OCI-LY7 (cell line): ENCODE results near the gene SPRYD3. TPM values are rescaled to one million over a fixed set of nuclear protein-coding genes. Genes with fewer than 3 reads are reported as not detected.

Experiments used
- BruUV-seq: library from RNA; stranded (reverse); fragments of 400-500 nt; replicated peaks from 2 replicates; lab custom pipeline; 2021; lab: Mats Ljungman, UMichigan
- CTCF ChIA-PET: fragments of 300-600 bp; sonication (Branson Sonifier 250); formaldehyde crosslinking; loops from one replicate; lab custom pipeline; 2022; ENCODE audit warnings: antibody characterized with exemption; ENCODE audit not compliant: unreplicated experiment; lab: Charles Lee
- POLR2A ChIA-PET: fragments of 300-600 bp; sonication (Branson Sonifier 250); formaldehyde crosslinking; loops from one replicate; lab custom pipeline; 2022; ENCODE audit warnings: antibody characterized with exemption; lab: Charles Lee
- DNase-seq: peaks from one replicate; pipeline ENCODE4 v3.0.0-alpha.2; 2015; ENCODE audit warnings: low spot score
- H2AFZ ChIP-seq: fragments of 200-600 bp; sonication (generic), shearing (Covaris generic); 2 replicates; pipeline ENCODE4 v1.6.1; 2014; ENCODE audit warnings: mild to moderate bottlenecking, antibody characterized with exemption, low read length, moderate library complexity
- H3K27ac ChIP-seq: fragments of 200-600 bp; sonication (generic); 2 replicates; pipeline ENCODE4 v1.5.1; 2014; ENCODE audit warnings: mixed run types, low read depth, mild to moderate bottlenecking, moderate library complexity, low read length, inconsistent platforms; ENCODE audit not compliant: poor library complexity, severe bottlenecking
- H3K36me3 ChIP-seq: fragments of 200-600 bp; sonication (generic); 2 replicates; pipeline ENCODE4 v1.6.1; 2014; ENCODE audit warnings: mild to moderate bottlenecking, antibody characterized with exemption, low read length, moderate library complexity, mixed read lengths; ENCODE audit not compliant: insufficient read depth
- H3K4me1 ChIP-seq: fragments of 200-600 bp; sonication (generic); 2 replicates; pipeline ENCODE4 v1.5.1; 2014; ENCODE audit warnings: mild to moderate bottlenecking, low read length; ENCODE audit not compliant: insufficient read depth, poor library complexity, severe bottlenecking
- H3K4me2 ChIP-seq: fragments of 200-600 bp; sonication (generic); 2 replicates; pipeline ENCODE4 v1.6.1; 2014; ENCODE audit warnings: mild to moderate bottlenecking, low read length
- H3K4me3 ChIP-seq: fragments of 200-600 bp; sonication (generic); 2 replicates; pipeline ENCODE4 v1.5.1; 2014; ENCODE audit warnings: mild to moderate bottlenecking, low read depth, low read length; ENCODE audit not compliant: poor library complexity, severe bottlenecking
- H3K79me2 ChIP-seq: fragments of 200-600 bp; sonication (generic); 2 replicates; pipeline ENCODE4 v1.6.1; 2016; ENCODE audit warnings: low read depth, mild to moderate bottlenecking, low read length, moderate library complexity, mixed read lengths; ENCODE audit not compliant: insufficient read depth
- H3K9me2 ChIP-seq: fragments of 200-600 bp; sonication (generic); 2 replicates; pipeline ENCODE4 v1.6.1; 2016; ENCODE audit warnings: mild to moderate bottlenecking, low read length, mixed read lengths; ENCODE audit not compliant: insufficient read depth
- H3K9me3 ChIP-seq: fragments of 200-600 bp; sonication (generic); 2 replicates; pipeline ENCODE4 v1.6.1; 2014; ENCODE audit warnings: mild to moderate bottlenecking, mixed run types, low read length, mixed read lengths
- H4K20me1 ChIP-seq: fragments of 200-600 bp; sonication (generic); 2 replicates; pipeline ENCODE4 v1.6.1; 2014; ENCODE audit warnings: mild to moderate bottlenecking, antibody characterized with exemption, low read length, moderate library complexity, mixed read lengths; ENCODE audit not compliant: insufficient read depth
- EZH2phosphoT487 ChIP-seq: fragments of 200-600 bp; sonication (generic); IDR thresholded peaks from 2 replicates; pipeline ENCODE4 v1.6.1; 2018; ENCODE audit warnings: low read depth, borderline replicate concordance, mild to moderate bottlenecking, mixed run types, antibody characterized with exemption, low read length, moderate library complexity, mixed read lengths
- intact Hi-C: fragments of 100-400 bp; cut with micrococcal nuclease; formaldehyde crosslinking; loops from one replicate; pipeline ENCODE4 v1.10.0; 2022; ENCODE audit not compliant: unreplicated experiment
- total RNA-seq, 2 experiments: library from RNA; depleted of rRNA in 1 of 2; stranded (reverse); fragments of >200 nt in 1 of 2; shearing (Covaris generic) in 1 of 2; gene quantifications; 2 replicates each; pipeline ENCODE4 v1.2.3, GENCODE V29; 2014 to 2022
- TF ChIP-seq, protein P1 (sequence below): fragments of 200-600 bp; sonication (generic); conservative IDR thresholded peaks from 2 replicates; pipeline ENCODE4 v1.5.1; 2014; ENCODE audit warnings: mild to moderate bottlenecking, antibody characterized with exemption, low read length, moderate library complexity, mixed read lengths

Gene SPRYD3
- total RNA-seq, 2 experiments from 2014 or later = 7.3 to 20.5 TPM

DNA sequence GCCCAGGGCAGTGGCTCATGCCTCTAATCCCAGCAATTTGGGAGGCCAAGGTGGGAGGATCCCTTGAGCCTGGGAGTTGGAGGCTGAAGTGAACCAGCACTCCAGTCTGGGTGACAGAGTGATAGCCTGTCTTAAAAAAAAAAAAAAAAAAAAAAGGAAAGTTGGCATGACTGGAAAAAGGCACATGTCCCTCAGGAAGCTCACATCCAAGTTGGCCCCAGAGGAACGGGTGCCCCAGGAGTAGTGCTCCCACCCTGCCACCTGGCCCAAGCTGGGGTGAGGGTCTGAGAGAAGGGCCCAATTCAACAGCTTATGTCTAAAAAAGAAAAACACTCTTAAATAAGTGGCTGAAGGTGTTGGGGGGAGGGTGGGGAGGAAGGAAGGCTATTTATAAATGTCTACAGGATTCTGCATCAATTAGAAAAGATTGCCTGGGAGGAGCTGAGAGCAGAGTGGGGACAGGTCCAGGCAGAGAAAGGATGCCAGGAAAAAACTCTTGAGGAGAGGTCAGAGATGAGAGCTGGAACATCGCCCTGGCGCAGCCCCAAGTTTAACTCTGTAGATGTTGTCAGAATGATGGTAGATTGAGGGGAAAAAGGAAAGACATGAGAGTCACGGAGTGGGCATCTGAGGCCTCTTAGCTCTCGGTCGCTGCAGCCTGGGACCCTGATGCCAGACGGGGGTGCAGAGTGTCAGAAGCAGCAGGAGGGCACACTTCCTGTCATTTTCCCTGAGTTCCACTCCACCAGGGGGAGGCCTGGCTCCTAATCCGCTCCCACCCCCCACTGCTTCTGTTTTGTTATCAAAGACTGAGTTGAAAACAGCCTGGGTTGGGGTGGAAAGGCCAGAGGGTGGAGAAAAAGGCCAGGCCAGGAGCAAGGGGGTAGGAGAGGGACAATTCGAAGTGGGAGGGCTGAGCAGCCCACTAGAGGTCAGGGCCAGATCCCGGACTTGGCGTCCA is 7.3 kb downstream of the SPRYD3 start:
- BruUV-seq = no TSS peak
- no peak overlapping the region for H3K27ac ChIP-seq
- H4K20me1 ChIP-seq = no peaks in the 10 kb centered on the region
- no peaks in the 10 kb centered on the region for H3K9me2 ChIP-seq
- DNase-seq = no peak
- peaks cover 36% of the 10 kb centered on the region for H3K36me3 ChIP-seq
- no peaks in the 10 kb centered on the region for H3K4me1 ChIP-seq
- no peaks in the 10 kb centered on the region for H3K9me3 ChIP-seq
- ChIA-PET POLR2A (interaction anchor here (0.6 to 1.4 kb wide), 3 partner anchors 12 to 31 kb away, joined by 3 to 7 read pairs (median 4); partner anchors contain the start of gene SOAT2), CTCF (interaction anchor here (0.6 kb wide), 1 partner anchor 10 kb away, joined by 13 read pairs; no protein-coding TSS in a partner anchor)
- no peaks in the 10 kb centered on the region for H3K79me2 ChIP-seq
- no peak overlapping the region for H3K4me3 ChIP-seq
- H3K4me2 ChIP-seq = no peak overlapping the region
- no peak for TF ChIP-seq EZH2phosphoT487
- TF ChIP-seq, protein P1, sequence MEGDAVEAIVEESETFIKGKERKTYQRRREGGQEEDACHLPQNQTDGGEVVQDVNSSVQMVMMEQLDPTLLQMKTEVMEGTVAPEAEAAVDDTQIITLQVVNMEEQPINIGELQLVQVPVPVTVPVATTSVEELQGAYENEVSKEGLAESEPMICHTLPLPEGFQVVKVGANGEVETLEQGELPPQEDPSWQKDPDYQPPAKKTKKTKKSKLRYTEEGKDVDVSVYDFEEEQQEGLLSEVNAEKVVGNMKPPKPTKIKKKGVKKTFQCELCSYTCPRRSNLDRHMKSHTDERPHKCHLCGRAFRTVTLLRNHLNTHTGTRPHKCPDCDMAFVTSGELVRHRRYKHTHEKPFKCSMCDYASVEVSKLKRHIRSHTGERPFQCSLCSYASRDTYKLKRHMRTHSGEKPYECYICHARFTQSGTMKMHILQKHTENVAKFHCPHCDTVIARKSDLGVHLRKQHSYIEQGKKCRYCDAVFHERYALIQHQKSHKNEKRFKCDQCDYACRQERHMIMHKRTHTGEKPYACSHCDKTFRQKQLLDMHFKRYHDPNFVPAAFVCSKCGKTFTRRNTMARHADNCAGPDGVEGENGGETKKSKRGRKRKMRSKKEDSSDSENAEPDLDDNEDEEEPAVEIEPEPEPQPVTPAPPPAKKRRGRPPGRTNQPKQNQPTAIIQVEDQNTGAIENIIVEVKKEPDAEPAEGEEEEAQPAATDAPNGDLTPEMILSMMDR = no peak
- H2AFZ ChIP-seq = no peak overlapping the region
- intact Hi-C loops = no loop called here

DNA sequence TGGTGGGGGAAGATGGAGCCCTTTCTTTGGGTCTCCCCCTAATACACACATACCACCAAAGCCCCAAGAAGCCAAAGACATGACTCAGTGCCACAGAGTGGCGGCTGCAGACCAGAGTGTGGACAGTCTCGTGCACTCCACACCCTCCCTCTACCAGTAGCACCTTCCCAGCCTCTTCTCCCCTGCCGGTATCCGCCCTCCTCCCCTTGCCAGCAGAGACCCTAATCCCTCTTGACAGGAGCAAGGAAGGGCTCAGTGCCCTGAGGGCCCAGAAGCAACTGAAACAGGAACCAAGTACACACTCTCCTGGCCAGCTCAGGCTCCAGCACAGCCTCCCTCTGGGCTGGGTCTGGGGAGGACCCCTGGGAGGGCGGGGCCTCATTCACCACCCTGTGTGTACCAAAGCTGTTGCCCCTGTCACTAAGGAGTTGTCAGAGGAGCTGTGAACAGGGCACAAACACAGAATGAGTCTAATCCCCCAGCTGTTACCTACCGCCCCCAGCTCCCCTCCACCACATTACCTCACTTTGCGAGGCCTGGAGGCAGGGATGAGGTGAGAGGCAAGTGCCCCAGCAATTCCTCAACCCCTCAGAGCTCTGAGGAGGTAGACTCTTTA is 8.2 kb downstream of the SPRYD3 start:
- H3K79me2 ChIP-seq = no peaks in the 10 kb centered on the region
- no TSS peak for BruUV-seq
- H3K4me1 ChIP-seq = no peaks in the 10 kb centered on the region
- H3K4me3 ChIP-seq = no peak overlapping the region
- peaks cover 34% of the 10 kb centered on the region for H3K36me3 ChIP-seq
- CTCF ChIA-PET = interaction anchor here (0.6 kb wide), 1 partner anchor 10 kb away, joined by 13 read pairs; no protein-coding TSS in a partner anchor
- H2AFZ ChIP-seq = no peak overlapping the region
- TF ChIP-seq, protein P1 = no peak
- TF ChIP-seq EZH2phosphoT487 = no peak
- H3K9me3 ChIP-seq = no peaks in the 10 kb centered on the region
- H3K4me2 ChIP-seq = no peak overlapping the region
- DNase-seq = no peak
- H4K20me1 ChIP-seq = no peaks in the 10 kb centered on the region
- no peak overlapping the region for H3K27ac ChIP-seq
- H3K9me2 ChIP-seq = no peaks in the 10 kb centered on the region
- POLR2A ChIA-PET = interaction anchor here (0.6 to 1.4 kb wide), 4 partner anchors 8 to 32 kb away, joined by 3 to 7 read pairs (median 4); partner anchors contain the start of genes SOAT2 and SPRYD3
- intact Hi-C loops = no loop called here
